ENCODE measurements around the gene NMRK2. TPM values are rescaled to one million over a fixed set of nuclear protein-coding genes. Genes with fewer than 3 reads are reported as not detected.

Gene NMRK2
- total RNA-seq, 1 experiment from 2014 or later: not detected

- DNase-seq (ENCODE audit: low spot score): no peak
Observed at GRCh38 chr19:3981736-3982681, 49.1 kb downstream of the NMRK2 start.

- no peak for DNase-seq (ENCODE audit: low spot score)
Observed at GRCh38 chr19:3982701-3983541, 50.1 kb downstream of the NMRK2 start.

- no peak for DNase-seq (ENCODE audit: low spot score)
Observed at GRCh38 chr19:3983542-3983914, 50.7 kb downstream of the NMRK2 start.

GRCh38 chr19:3983936-3984583, 51.2 kb downstream of the NMRK2 start:
- DNase-seq (ENCODE audit: low spot score): no peak

GRCh38 chr19:3984584-3984907, 51.7 kb downstream of the NMRK2 start:
- DNase-seq (ENCODE audit: low spot score): no peak

- peak; percentile 65 for DNase-seq (ENCODE audit: low spot score)
Observed at GRCh38 chr19:3984908-3985642, 52.2 kb downstream of the NMRK2 start, which contains the start of gene EEF2. Gene EEF2 (minus strand): TSS chr19:3985463. CDS start chr19:3985380, 83 bp downstream.

GRCh38 chr19:3985643-3986259, 52.9 kb downstream of the NMRK2 start:
- DNase-seq (ENCODE audit: low spot score): no peak

- DNase-seq (ENCODE audit: low spot score): peak; percentile 53
Observed at GRCh38 chr19:3986260-3987041, 53.6 kb downstream of the NMRK2 start.

GRCh38 chr19:3987619-3988371, 54.9 kb downstream of the NMRK2 start:
- peak; percentile 60 for DNase-seq (ENCODE audit: low spot score)

- no peak for DNase-seq (ENCODE audit: low spot score)
Observed at GRCh38 chr19:3990815-3991117, 57.9 kb downstream of the NMRK2 start.

Other genes with a start within 250 kb of the NMRK2 start
- gene PIP5K1C, start 232.6 kb upstream of the NMRK2 start, total RNA-seq (2014; rRNA removed; shearing (Covaris generic)): 5.3 and 6.8 TPM in 2 replicates
- gene TJP3, start 224.7 kb upstream of the NMRK2 start, total RNA-seq (2014; rRNA removed; shearing (Covaris generic)): 1.5 TPM in 1 of 2 replicates, not detected in the other
- 11.4 and 15.8 TPM in 2 replicates for gene APBA3, start 171.4 kb upstream of the NMRK2 start, total RNA-seq (2014; rRNA removed; shearing (Covaris generic))
- 74.4 and 75.7 TPM in 2 replicates for gene MRPL54, start 170.4 kb upstream of the NMRK2 start, total RNA-seq (2014; rRNA removed; shearing (Covaris generic))
- gene RAX2, start 160.8 kb upstream of the NMRK2 start, total RNA-seq (2014; rRNA removed; shearing (Covaris generic)): not detected in 2 replicates
- gene MATK, start 146.7 kb upstream of the NMRK2 start, total RNA-seq (2014; rRNA removed; shearing (Covaris generic)): 0.04 TPM in 1 of 2 replicates, not detected in the other
- gene ZFR2, start 64.0 kb upstream of the NMRK2 start, total RNA-seq (2014; rRNA removed; shearing (Covaris generic)): not detected in 2 replicates
- gene ATCAY, start 52.4 kb upstream of the NMRK2 start, total RNA-seq (2014; rRNA removed; shearing (Covaris generic)): not detected in 2 replicates
- gene DAPK3, start 38.0 kb downstream of the NMRK2 start, total RNA-seq (2014; rRNA removed; shearing (Covaris generic)): 54.5 and 70.3 TPM in 2 replicates
- gene EEF2, start 52.4 kb downstream of the NMRK2 start, total RNA-seq (2014; rRNA removed; shearing (Covaris generic)): 588 and 692 TPM in 2 replicates
- gene PIAS4, start 74.7 kb downstream of the NMRK2 start, total RNA-seq (2014; rRNA removed; shearing (Covaris generic)): 5.7 and 9.9 TPM in 2 replicates
- gene ZBTB7A, start 133.8 kb downstream of the NMRK2 start, total RNA-seq (2014; rRNA removed; shearing (Covaris generic)): 2.5 and 5.0 TPM in 2 replicates
- gene MAP2K2, start 191.1 kb downstream of the NMRK2 start, total RNA-seq (2014; rRNA removed; shearing (Covaris generic)): 79.8 and 84.3 TPM in 2 replicates
- gene CREB3L3, start 220.6 kb downstream of the NMRK2 start, total RNA-seq (2014; rRNA removed; shearing (Covaris generic)): not detected in 2 replicates
- 7.6 and 14.3 TPM in 2 replicates for gene SIRT6, start 249.5 kb downstream of the NMRK2 start, total RNA-seq (2014; rRNA removed; shearing (Covaris generic))
- gene ANKRD24, start 249.6 kb downstream of the NMRK2 start, total RNA-seq (2014; rRNA removed; shearing (Covaris generic)): 0.12 TPM in 1 of 2 replicates, not detected in the other

Measured in H4 (cell line).